Measurements from ENCODE around the gene COL5A3. TPM values are rescaled to one million over a fixed set of nuclear protein-coding genes. Genes with fewer than 3 reads are reported as not detected.

COL5A3 gene
- total RNA-seq, 1 experiment from 2014 or later, result 0.18 TPM

DNA sequence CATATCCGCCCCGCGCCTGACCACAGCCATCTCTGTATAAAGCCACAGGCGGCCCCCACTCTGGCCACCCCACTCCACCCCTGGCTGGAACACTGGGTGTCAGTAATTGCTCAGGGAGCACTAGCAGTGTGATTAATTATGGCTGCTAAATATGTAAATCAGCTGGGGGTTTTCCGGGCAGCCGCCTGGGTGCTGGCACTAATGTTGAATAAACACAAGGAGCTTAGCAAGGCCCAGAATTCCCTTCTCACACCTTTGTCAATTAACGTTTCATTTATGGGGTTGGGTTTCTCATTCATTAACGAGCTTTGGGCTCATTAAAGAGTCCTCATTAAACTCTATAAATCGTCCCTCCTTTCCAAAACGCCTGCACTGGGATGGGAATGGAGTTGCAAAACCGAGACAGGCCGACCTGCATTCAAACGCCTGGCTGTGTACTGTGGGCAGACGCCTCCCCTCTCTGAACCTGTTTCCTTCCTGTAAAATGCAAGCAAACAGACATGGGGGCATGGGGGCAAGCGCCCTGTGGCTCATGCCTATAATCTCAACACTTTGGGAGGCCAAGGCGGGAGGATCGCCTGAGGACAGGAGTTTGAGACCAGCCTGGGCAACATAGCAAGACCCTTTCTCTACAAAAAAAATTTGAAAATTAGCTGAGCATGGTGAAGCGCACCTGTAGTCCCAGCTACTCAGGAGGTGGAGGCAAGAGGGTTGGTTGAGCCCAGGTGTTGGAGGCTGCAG lies 56.3 kb downstream of the COL5A3 start:
- DNase-seq (ENCODE audit: low read depth, low spot score) (no peak), ATAC-seq (no peak)
- H3K9me3 ChIP-seq (ENCODE audit: control insufficient read depth, insufficient read depth, low read depth, low read length), result no peaks in the 10 kb centered on the region
- no peak overlapping the region for H3K4me3 ChIP-seq (ENCODE audit: low read depth in 2 of 2, low read length in 2 of 2)
- no peak for TF ChIP-seq TCF7L2 (IDR thresholded peaks at IDR 0.05; ENCODE audit: low read depth, low read length)
- TF ChIP-seq, protein P1, sequence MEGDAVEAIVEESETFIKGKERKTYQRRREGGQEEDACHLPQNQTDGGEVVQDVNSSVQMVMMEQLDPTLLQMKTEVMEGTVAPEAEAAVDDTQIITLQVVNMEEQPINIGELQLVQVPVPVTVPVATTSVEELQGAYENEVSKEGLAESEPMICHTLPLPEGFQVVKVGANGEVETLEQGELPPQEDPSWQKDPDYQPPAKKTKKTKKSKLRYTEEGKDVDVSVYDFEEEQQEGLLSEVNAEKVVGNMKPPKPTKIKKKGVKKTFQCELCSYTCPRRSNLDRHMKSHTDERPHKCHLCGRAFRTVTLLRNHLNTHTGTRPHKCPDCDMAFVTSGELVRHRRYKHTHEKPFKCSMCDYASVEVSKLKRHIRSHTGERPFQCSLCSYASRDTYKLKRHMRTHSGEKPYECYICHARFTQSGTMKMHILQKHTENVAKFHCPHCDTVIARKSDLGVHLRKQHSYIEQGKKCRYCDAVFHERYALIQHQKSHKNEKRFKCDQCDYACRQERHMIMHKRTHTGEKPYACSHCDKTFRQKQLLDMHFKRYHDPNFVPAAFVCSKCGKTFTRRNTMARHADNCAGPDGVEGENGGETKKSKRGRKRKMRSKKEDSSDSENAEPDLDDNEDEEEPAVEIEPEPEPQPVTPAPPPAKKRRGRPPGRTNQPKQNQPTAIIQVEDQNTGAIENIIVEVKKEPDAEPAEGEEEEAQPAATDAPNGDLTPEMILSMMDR (IDR thresholded peaks at IDR 0.05), result no peak
- no peak for TF ChIP-seq POLR2AphosphoS5 (IDR thresholded peaks at IDR 0.05; ENCODE audit: low read depth, low read length)
- TF ChIP-seq SIN3A (IDR thresholded peaks at IDR 0.05; ENCODE audit: borderline replicate concordance, insufficient read depth, low read depth, low read length), result no peak
- TF ChIP-seq, protein P2, sequence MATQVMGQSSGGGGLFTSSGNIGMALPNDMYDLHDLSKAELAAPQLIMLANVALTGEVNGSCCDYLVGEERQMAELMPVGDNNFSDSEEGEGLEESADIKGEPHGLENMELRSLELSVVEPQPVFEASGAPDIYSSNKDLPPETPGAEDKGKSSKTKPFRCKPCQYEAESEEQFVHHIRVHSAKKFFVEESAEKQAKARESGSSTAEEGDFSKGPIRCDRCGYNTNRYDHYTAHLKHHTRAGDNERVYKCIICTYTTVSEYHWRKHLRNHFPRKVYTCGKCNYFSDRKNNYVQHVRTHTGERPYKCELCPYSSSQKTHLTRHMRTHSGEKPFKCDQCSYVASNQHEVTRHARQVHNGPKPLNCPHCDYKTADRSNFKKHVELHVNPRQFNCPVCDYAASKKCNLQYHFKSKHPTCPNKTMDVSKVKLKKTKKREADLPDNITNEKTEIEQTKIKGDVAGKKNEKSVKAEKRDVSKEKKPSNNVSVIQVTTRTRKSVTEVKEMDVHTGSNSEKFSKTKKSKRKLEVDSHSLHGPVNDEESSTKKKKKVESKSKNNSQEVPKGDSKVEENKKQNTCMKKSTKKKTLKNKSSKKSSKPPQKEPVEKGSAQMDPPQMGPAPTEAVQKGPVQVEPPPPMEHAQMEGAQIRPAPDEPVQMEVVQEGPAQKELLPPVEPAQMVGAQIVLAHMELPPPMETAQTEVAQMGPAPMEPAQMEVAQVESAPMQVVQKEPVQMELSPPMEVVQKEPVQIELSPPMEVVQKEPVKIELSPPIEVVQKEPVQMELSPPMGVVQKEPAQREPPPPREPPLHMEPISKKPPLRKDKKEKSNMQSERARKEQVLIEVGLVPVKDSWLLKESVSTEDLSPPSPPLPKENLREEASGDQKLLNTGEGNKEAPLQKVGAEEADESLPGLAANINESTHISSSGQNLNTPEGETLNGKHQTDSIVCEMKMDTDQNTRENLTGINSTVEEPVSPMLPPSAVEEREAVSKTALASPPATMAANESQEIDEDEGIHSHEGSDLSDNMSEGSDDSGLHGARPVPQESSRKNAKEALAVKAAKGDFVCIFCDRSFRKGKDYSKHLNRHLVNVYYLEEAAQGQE (IDR thresholded peaks at IDR 0.05; ENCODE audit: insufficient read depth in 1 of 2, low read depth in 2 of 2, low read length in 1 of 2), result no peak
- intact Hi-C loops (cut with micrococcal nuclease; ENCODE audit: unreplicated experiment) (no loop called here), in situ Hi-C loops (cut with HindIII; ENCODE audit: low pct_unique_long_range_greater_than_20kb, low sequenced_read_pairs) (no loop called here)
- ChIA-PET CTCF (no interaction called here), POLR2A (no interaction called here)
- H3K27ac ChIP-seq (ENCODE audit: low read length), result no peak overlapping the region
- H3K4me1 ChIP-seq (ENCODE audit: control insufficient read depth, insufficient read depth, low read length), result no peaks in the 10 kb centered on the region
- no peaks in the 10 kb centered on the region for H3K27me3 ChIP-seq (ENCODE audit: control insufficient read depth, insufficient read depth, low read length)
- no TSS peak for BruUV-seq (replicated peaks)
- no peaks in the 10 kb centered on the region for H3K36me3 ChIP-seq (ENCODE audit: control insufficient read depth, insufficient read depth, low read length)

DNA sequence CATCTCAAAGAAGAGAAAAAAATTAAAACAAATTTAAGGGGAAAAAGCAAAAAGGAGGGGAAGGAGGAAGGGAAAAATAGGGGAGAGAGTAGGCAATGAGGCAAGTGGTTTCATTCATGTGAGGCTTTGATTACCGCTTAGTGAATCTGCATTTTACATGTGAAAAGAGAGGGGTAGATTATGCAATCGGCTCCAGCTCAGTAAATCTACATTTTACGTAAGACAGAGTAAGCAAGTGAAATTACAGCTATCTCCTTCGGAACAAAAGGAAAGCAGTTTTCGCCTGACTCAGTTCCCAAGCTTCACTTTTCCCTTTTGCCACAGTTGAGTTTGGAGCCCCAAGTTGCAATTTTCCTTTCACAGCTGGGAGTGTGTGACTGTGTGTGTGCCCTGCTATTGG lies 58.0 kb downstream of the COL5A3 start:
- ChIA-PET CTCF (no interaction called here), POLR2A (no interaction called here)
- BruUV-seq (replicated peaks), result no TSS peak
- TF ChIP-seq SIN3A (IDR thresholded peaks at IDR 0.05; ENCODE audit: borderline replicate concordance, insufficient read depth, low read depth, low read length), result no peak
- TF ChIP-seq POLR2AphosphoS5 (IDR thresholded peaks at IDR 0.05; ENCODE audit: low read depth, low read length), result no peak
- TF ChIP-seq TCF7L2 (IDR thresholded peaks at IDR 0.05; ENCODE audit: low read depth, low read length), result no peak
- TF ChIP-seq, protein P2 (IDR thresholded peaks at IDR 0.05; ENCODE audit: insufficient read depth in 1 of 2, low read depth in 2 of 2, low read length in 1 of 2), result no peak
- TF ChIP-seq, protein P1 (IDR thresholded peaks at IDR 0.05), result no peak
- ATAC-seq (no peak), DNase-seq (ENCODE audit: low read depth, low spot score) (no peak)
- H3K36me3 ChIP-seq (ENCODE audit: control insufficient read depth, insufficient read depth, low read length), result no peaks in the 10 kb centered on the region
- no peaks in the 10 kb centered on the region for H3K27me3 ChIP-seq (ENCODE audit: control insufficient read depth, insufficient read depth, low read length)
- intact Hi-C loops (cut with micrococcal nuclease; ENCODE audit: unreplicated experiment), result no loop called here
- in situ Hi-C loops (cut with HindIII; ENCODE audit: low pct_unique_long_range_greater_than_20kb, low sequenced_read_pairs), result no loop called here
- no peak overlapping the region for H3K27ac ChIP-seq (ENCODE audit: low read length)
- H3K4me1 ChIP-seq (ENCODE audit: control insufficient read depth, insufficient read depth, low read length), result no peaks in the 10 kb centered on the region
- no peaks in the 10 kb centered on the region for H3K9me3 ChIP-seq (ENCODE audit: control insufficient read depth, insufficient read depth, low read depth, low read length)
- H3K4me3 ChIP-seq (ENCODE audit: low read depth in 2 of 2, low read length in 2 of 2), result no peak overlapping the region

Measured in Panc1 (cell line).